ENCODE data around the gene OBP2A. TPM values are rescaled to one million over a fixed set of nuclear protein-coding genes. Genes with fewer than 3 reads are reported as not detected.

OBP2A gene
- total RNA-seq, 1 donor from 2014 or later: not detected

DNA sequence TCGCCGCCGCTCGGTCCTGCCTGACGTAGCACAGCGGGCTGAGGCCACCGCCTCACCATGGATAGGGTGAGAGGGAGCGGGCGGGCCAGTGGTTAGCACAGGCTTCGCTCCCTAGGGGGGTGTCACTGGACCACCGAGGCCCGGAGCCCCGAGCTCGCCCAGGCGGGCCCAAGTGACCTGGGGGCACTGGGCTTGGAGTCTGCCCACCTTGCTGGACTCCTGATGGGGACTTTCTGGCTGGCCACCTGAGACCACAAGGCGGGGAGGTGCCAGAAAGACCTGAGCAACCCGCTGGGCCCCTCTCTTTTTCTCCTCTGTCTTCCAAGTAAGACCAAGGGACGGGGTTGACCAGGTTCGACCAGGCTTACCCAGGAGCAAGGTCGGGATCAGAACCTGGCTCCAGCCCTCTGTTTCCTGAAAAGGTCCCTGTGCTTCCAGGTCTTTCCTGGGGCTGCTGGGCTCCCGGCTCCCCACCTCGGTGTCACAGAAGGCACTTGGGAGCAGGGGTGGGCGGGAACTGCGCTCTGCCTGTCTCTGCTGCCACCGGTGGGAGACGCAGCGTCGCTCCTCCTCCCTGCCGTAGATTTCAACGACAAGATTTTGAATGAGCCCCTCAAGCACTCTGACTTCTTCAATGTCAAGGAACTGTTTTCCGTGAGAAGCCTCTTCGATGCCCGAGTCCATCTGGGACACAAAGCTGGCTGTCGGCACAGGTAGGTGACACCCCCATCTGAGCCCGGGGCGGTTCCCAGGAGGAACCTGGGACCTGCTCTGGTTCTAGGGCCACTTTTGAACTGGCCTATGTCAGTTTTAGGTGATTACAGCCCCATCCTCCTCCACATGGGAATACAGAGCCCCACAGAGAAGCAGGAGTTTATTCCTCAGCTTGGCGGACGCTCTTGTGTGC is 44.4 kb upstream of the OBP2A start:
- Mint-ChIP-seq H3K27ac (peak overlapping the region; percentile 52), H3K36me3 (ENCODE audit: insufficient read depth) (peaks cover 2% of the 10 kb centered on the region), H3K27me3 (no peaks in the 10 kb centered on the region), H3K4me3 (ENCODE audit: low read depth) (peak overlapping the region; percentile 91), H3K9me3 (ENCODE audit: low read depth) (no peaks in the 10 kb centered on the region), H3K4me1 (ENCODE audit: low read depth) (peaks cover 12% of the 10 kb centered on the region)
- DNase-seq (ENCODE audit: low spot score, unreplicated experiment): no peak
- TF ChIP-seq CTCF (IDR thresholded peaks at IDR 0.05; ENCODE audit: unreplicated experiment): no peak

- DNase-seq (ENCODE audit: low spot score, unreplicated experiment): no peak
These were observed 43.6 kb upstream of the OBP2A start for GRCh38 chr9:135502168-135502872.

DNA sequence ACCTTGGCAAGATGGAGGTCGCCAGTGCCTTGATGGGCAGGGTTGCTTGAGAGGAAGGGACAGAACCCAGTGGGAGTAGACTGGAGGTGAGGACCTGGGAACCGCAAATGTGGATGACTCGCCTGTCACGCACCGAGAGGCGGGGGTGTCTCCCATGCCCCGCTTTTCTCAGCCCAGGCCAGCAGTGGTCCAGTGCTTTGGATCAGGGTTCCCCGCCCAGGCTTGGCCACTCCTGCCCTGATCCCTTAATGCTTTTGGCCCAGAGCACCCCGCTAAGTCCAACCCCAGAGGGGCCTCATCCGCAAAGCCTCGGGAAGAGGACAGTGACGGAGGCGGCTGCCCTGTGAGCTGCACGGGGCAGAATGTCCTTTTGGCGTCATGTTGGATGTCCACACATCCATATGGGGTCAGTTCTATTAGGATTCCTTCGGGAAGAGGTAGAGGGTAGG is 43.0 kb upstream of the OBP2A start:
- no peak for DNase-seq (ENCODE audit: low spot score, unreplicated experiment)
- no peak overlapping the region for H3K27ac Mint-ChIP-seq

More at GRCh38 chr9:135502168-135502872, 43.6 kb upstream of the OBP2A start:
- no peak for TF ChIP-seq CTCF (IDR thresholded peaks at IDR 0.05; ENCODE audit: unreplicated experiment)
- H3K9me3 Mint-ChIP-seq (ENCODE audit: low read depth): no peaks in the 10 kb centered on the region
- H3K36me3 Mint-ChIP-seq (ENCODE audit: insufficient read depth): peaks cover 2% of the 10 kb centered on the region
- no peaks in the 10 kb centered on the region for H3K27me3 Mint-ChIP-seq
- peaks cover 12% of the 10 kb centered on the region for H3K4me1 Mint-ChIP-seq (ENCODE audit: low read depth)
- H3K27ac Mint-ChIP-seq: no peak overlapping the region
- H3K4me3 Mint-ChIP-seq (ENCODE audit: low read depth): peak overlapping the region; percentile 91

DNA sequence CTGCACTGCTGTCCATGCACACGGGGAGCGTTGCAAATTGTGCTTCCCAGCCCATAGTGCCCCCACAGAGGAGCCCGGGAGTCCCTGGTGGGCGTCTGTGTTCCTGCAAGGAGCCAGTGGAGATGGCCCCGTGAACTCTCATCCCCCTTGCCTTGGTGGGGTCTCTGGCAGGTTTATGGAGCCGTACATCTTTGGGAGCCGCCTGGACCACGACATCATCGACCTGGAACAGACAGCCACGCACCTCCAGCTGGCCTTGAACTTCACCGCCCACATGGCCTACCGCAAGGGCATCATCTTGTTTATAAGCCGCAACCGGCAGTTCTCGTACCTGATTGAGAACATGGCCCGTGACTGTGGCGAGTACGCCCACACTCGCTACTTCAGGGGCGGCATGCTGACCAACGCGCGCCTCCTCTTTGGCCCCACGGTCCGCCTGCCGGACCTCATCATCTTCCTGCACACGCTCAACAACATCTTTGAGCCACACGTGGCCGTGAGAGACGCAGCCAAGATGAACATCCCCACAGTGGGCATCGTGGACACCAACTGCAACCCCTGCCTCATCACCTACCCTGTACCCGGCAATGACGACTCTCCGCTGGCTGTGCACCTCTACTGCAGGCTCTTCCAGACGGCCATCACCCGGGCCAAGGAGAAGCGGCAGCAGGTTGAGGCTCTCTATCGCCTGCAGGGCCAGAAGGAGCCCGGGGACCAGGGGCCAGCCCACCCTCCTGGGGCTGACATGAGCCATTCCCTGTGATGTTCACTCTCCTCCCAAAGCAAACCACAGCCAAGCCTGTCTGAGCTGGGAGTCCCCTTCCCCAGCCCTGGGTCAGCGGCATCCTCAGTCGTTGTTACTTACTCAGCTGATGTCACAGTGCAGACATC is 42.3 kb upstream of the OBP2A start:
- Mint-ChIP-seq H3K9me3 (ENCODE audit: low read depth) (no peaks in the 10 kb centered on the region), H3K4me3 (ENCODE audit: low read depth) (peak overlapping the region; percentile 41), H3K27me3 (no peaks in the 10 kb centered on the region), H3K4me1 (ENCODE audit: low read depth) (peaks cover 12% of the 10 kb centered on the region), H3K27ac (no peak overlapping the region), H3K36me3 (ENCODE audit: insufficient read depth) (peaks cover 2% of the 10 kb centered on the region)
- TF ChIP-seq CTCF (IDR thresholded peaks at IDR 0.05; ENCODE audit: unreplicated experiment): no peak
- DNase-seq (ENCODE audit: low spot score, unreplicated experiment): no peak

More for the DNA sequence above, 43.0 kb upstream of the OBP2A start:
- H3K4me3 Mint-ChIP-seq (ENCODE audit: low read depth): peak overlapping the region; percentile 37
- H3K27me3 Mint-ChIP-seq: no peaks in the 10 kb centered on the region
- no peak for TF ChIP-seq CTCF (IDR thresholded peaks at IDR 0.05; ENCODE audit: unreplicated experiment)
- H3K9me3 Mint-ChIP-seq (ENCODE audit: low read depth): no peaks in the 10 kb centered on the region
- H3K36me3 Mint-ChIP-seq (ENCODE audit: insufficient read depth): peaks cover 2% of the 10 kb centered on the region
- H3K4me1 Mint-ChIP-seq (ENCODE audit: low read depth): peaks cover 12% of the 10 kb centered on the region
